ENCODE measurements around the gene UBXN1.
"Not testable (repeated sequence)": the region's sequence is repeated elsewhere in the genome, so short reads cannot be mapped to it uniquely, and the experiment has no call there.

UBXN1 gene

GRCh38 chr11:62715150-62716130 lies 36.6 kb upstream of the UBXN1 start:
- Mint-ChIP-seq H3K27me3 (no peaks in the 10 kb centered on the region), H3K36me3 (ENCODE audit: low read depth) (peaks cover 82% of the 10 kb centered on the region), H3K27ac (peak overlapping the region; percentile 72), H3K4me3 (no peak overlapping the region), H3K4me1 (ENCODE audit: low read depth) (peaks cover 45% of the 10 kb centered on the region), H3K9me3 (no peaks in the 10 kb centered on the region)

- Mint-ChIP-seq H3K27me3 (no peaks in the 10 kb centered on the region), H3K4me3 (peak overlapping the region; percentile 18), H3K4me1 (ENCODE audit: low read depth) (peaks cover 52% of the 10 kb centered on the region)
Measured at GRCh38 chr11:62713343-62713742, 34.5 kb upstream of the UBXN1 start.

GRCh38 chr11:62712861-62713260 lies 34.0 kb upstream of the UBXN1 start:
- Mint-ChIP-seq H3K4me1 (ENCODE audit: low read depth) (peaks cover 57% of the 10 kb centered on the region), H3K36me3 (ENCODE audit: low read depth) (peaks cover 80% of the 10 kb centered on the region)

More at GRCh38 chr11:62713343-62713742, 34.5 kb upstream of the UBXN1 start:
- Mint-ChIP-seq H3K27ac (peak overlapping the region; percentile 82), H3K36me3 (ENCODE audit: low read depth) (peaks cover 82% of the 10 kb centered on the region), H3K9me3 (no peaks in the 10 kb centered on the region)

GRCh38 chr11:62712276-62712812 lies 33.5 kb upstream of the UBXN1 start:
- peaks cover 62% of the 10 kb centered on the region for H3K4me1 Mint-ChIP-seq (ENCODE audit: low read depth)
- H3K27ac Mint-ChIP-seq, result peak overlapping the region; percentile 82
- H3K4me3 Mint-ChIP-seq, result no peak overlapping the region
- H3K36me3 Mint-ChIP-seq (ENCODE audit: low read depth), result peaks cover 76% of the 10 kb centered on the region
- H3K9me3 Mint-ChIP-seq, result no peaks in the 10 kb centered on the region
- H3K27me3 Mint-ChIP-seq, result no peaks in the 10 kb centered on the region

More at GRCh38 chr11:62712861-62713260, 34.0 kb upstream of the UBXN1 start:
- peak overlapping the region; percentile 24 for H3K4me3 Mint-ChIP-seq
- no peaks in the 10 kb centered on the region for H3K9me3 Mint-ChIP-seq
- no peaks in the 10 kb centered on the region for H3K27me3 Mint-ChIP-seq
- H3K27ac Mint-ChIP-seq, result peak overlapping the region; percentile 82

GRCh38 chr11:62710001-62710345 lies 31.1 kb upstream of the UBXN1 start:
- Mint-ChIP-seq H3K9me3 (no peaks in the 10 kb centered on the region), H3K4me3 (peak overlapping the region; percentile 91), H3K27ac (peak overlapping the region; percentile 96), H3K36me3 (ENCODE audit: low read depth) (peaks cover 63% of the 10 kb centered on the region), H3K4me1 (ENCODE audit: low read depth) (peaks cover 78% of the 10 kb centered on the region), H3K27me3 (no peaks in the 10 kb centered on the region)

GRCh38 chr11:62709247-62710000 lies 30.6 kb upstream of the UBXN1 start:
- Mint-ChIP-seq H3K4me3 (peak overlapping the region; percentile 91), H3K27me3 (no peaks in the 10 kb centered on the region), H3K36me3 (ENCODE audit: low read depth) (peaks cover 58% of the 10 kb centered on the region), H3K9me3 (no peaks in the 10 kb centered on the region), H3K4me1 (ENCODE audit: low read depth) (peaks cover 74% of the 10 kb centered on the region), H3K27ac (peak overlapping the region; percentile 96)

- peak overlapping the region; percentile 91 for H3K4me3 Mint-ChIP-seq
- H3K9me3 Mint-ChIP-seq, result no peaks in the 10 kb centered on the region
- no peaks in the 10 kb centered on the region for H3K27me3 Mint-ChIP-seq
- H3K4me1 Mint-ChIP-seq (ENCODE audit: low read depth), result peaks cover 68% of the 10 kb centered on the region
- H3K27ac Mint-ChIP-seq, result peak overlapping the region; percentile 96
- H3K36me3 Mint-ChIP-seq (ENCODE audit: low read depth), result peaks cover 53% of the 10 kb centered on the region
Measured at GRCh38 chr11:62708793-62709192, 29.9 kb upstream of the UBXN1 start.

GRCh38 chr11:62708392-62708791 lies 29.5 kb upstream of the UBXN1 start:
- H3K36me3 Mint-ChIP-seq (ENCODE audit: low read depth), result peaks cover 49% of the 10 kb centered on the region
- peak overlapping the region; percentile 91 for H3K4me3 Mint-ChIP-seq
- no peaks in the 10 kb centered on the region for H3K27me3 Mint-ChIP-seq
- peaks cover 64% of the 10 kb centered on the region for H3K4me1 Mint-ChIP-seq (ENCODE audit: low read depth)
- H3K9me3 Mint-ChIP-seq, result no peaks in the 10 kb centered on the region
- peak overlapping the region; percentile 96 for H3K27ac Mint-ChIP-seq

GRCh38 chr11:62707277-62707861 lies 28.5 kb upstream of the UBXN1 start, which contains the start of the genes BSCL2 and GNG3:
TSS of gene BSCL2 (minus strand) at chr11:62707424. CDS start at chr11:62707195, 229 bp downstream.
TSS of gene GNG3 (plus strand) at chr11:62707676. CDS start at chr11:62708296, 620 bp downstream.
- peaks cover 43% of the 10 kb centered on the region for H3K36me3 Mint-ChIP-seq (ENCODE audit: low read depth)
- no peaks in the 10 kb centered on the region for H3K27me3 Mint-ChIP-seq
- no peaks in the 10 kb centered on the region for H3K9me3 Mint-ChIP-seq
- peak within 1 kb of the TSS; percentile 91 for H3K4me3 Mint-ChIP-seq
- H3K4me1 Mint-ChIP-seq (ENCODE audit: low read depth), result peaks cover 54% of the 10 kb centered on the region
- peak within 1 kb of the TSS; percentile 96 for H3K27ac Mint-ChIP-seq

- H3K36me3 Mint-ChIP-seq (ENCODE audit: low read depth), result peaks cover 43% of the 10 kb centered on the region
- peak overlapping the region; percentile 55 for H3K4me3 Mint-ChIP-seq
- peaks cover 50% of the 10 kb centered on the region for H3K4me1 Mint-ChIP-seq (ENCODE audit: low read depth)
Measured at GRCh38 chr11:62706850-62707247, 28.0 kb upstream of the UBXN1 start.

GRCh38 chr11:62705880-62706849 lies 27.3 kb upstream of the UBXN1 start:
- Mint-ChIP-seq H3K27me3 (no peaks in the 10 kb centered on the region), H3K4me3 (peak overlapping the region; percentile 89), H3K4me1 (ENCODE audit: low read depth) (peaks cover 50% of the 10 kb centered on the region), H3K36me3 (ENCODE audit: low read depth) (peaks cover 45% of the 10 kb centered on the region), H3K9me3 (no peaks in the 10 kb centered on the region), H3K27ac (peak overlapping the region; percentile 81)

More at GRCh38 chr11:62706850-62707247, 28.0 kb upstream of the UBXN1 start:
- Mint-ChIP-seq H3K9me3 (no peaks in the 10 kb centered on the region), H3K27ac (peak overlapping the region; percentile 11), H3K27me3 (no peaks in the 10 kb centered on the region)

GRCh38 chr11:62705413-62705812 lies 26.5 kb upstream of the UBXN1 start:
- Mint-ChIP-seq H3K9me3 (no peaks in the 10 kb centered on the region), H3K27ac (peak overlapping the region; percentile 81), H3K36me3 (ENCODE audit: low read depth) (peaks cover 43% of the 10 kb centered on the region), H3K4me1 (ENCODE audit: low read depth) (peaks cover 49% of the 10 kb centered on the region), H3K27me3 (no peaks in the 10 kb centered on the region), H3K4me3 (peak overlapping the region; percentile 89)

- not testable (repeated sequence) for H3K4me3 Mint-ChIP-seq, H3K9me3 Mint-ChIP-seq, H3K27me3 Mint-ChIP-seq, H3K27ac Mint-ChIP-seq
- peaks cover 36% of the 10 kb centered on the region for H3K4me1 Mint-ChIP-seq (ENCODE audit: low read depth)
- peaks cover 37% of the 10 kb centered on the region for H3K36me3 Mint-ChIP-seq (ENCODE audit: low read depth)
Measured at GRCh38 chr11:62703921-62704320, 25.0 kb upstream of the UBXN1 start.

Data from stimulated activated naive CD8-positive, alpha-beta T cell treated with anti-CD3 and anti-CD28 coated beads, Interleukin-15, Interleukin-2, amounts not matched to agents 100 ng/mL and 50 ng/mL, for 24 hours (primary cell).